Measurements from ENCODE around the gene ITIH4.

Gene ITIH4

DNA sequence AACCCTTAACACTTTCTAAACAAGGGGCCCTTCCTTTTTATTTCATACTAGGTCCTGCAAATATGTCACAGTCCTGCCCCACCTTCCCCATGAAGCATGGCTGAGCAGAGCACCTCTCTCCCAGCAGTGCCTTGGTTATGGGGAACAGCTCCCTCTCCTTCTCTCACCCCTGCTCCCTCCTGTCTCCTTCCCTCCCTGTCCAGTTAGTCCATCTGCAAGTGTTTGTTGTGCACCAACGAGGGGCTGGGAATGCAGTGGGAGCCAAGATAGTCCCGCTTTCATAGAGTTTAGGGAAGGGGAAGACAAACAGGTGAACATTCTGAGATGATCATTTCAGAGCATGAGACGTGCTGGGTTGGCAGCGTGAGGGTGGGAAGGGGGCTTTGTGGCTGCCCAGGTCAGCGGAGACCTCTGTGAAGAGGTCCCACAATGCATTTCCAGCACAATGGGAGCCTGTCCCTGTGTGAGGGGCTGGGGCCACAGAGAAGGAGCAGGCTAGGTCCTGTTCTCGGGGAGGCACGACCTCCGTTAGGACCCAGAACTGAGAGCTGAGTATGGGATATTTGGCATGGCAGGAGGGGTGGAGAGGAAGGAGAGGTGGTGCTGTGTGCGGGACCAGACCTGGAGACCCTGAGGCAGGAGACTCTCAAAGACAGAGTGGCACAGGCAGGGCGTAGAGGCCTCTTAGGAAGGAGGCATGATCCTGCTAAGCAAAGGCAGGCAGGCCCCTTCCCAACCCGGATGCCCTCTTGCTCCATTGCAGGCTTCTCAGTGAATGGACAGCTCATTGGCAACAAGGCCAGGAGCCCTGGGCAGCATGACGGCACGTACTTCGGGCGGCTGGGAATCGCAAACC lies 41.4 kb downstream of the ITIH4 start:
- no peak overlapping the region for H3K9ac ChIP-seq (ENCODE audit: low read depth, low read length)
- H3K27ac ChIP-seq (ENCODE audit: low read depth, low read length) = no peak overlapping the region
- H3K27me3 ChIP-seq (ENCODE audit: insufficient read depth, low read length) = no peaks in the 10 kb centered on the region
- 90% methylated on average over 16 of the region's 16 CpGs for WGBS
- no peaks in the 10 kb centered on the region for H3K9me3 ChIP-seq (ENCODE audit: insufficient read depth, low read depth, low read length)
- H3K36me3 ChIP-seq (ENCODE audit: insufficient read depth, low read length) = no peaks in the 10 kb centered on the region
- no peak overlapping the region for H3K4me3 ChIP-seq (ENCODE audit: low read length)
- H3K4me1 ChIP-seq (ENCODE audit: insufficient read depth, low read length) = no peaks in the 10 kb centered on the region

DNA sequence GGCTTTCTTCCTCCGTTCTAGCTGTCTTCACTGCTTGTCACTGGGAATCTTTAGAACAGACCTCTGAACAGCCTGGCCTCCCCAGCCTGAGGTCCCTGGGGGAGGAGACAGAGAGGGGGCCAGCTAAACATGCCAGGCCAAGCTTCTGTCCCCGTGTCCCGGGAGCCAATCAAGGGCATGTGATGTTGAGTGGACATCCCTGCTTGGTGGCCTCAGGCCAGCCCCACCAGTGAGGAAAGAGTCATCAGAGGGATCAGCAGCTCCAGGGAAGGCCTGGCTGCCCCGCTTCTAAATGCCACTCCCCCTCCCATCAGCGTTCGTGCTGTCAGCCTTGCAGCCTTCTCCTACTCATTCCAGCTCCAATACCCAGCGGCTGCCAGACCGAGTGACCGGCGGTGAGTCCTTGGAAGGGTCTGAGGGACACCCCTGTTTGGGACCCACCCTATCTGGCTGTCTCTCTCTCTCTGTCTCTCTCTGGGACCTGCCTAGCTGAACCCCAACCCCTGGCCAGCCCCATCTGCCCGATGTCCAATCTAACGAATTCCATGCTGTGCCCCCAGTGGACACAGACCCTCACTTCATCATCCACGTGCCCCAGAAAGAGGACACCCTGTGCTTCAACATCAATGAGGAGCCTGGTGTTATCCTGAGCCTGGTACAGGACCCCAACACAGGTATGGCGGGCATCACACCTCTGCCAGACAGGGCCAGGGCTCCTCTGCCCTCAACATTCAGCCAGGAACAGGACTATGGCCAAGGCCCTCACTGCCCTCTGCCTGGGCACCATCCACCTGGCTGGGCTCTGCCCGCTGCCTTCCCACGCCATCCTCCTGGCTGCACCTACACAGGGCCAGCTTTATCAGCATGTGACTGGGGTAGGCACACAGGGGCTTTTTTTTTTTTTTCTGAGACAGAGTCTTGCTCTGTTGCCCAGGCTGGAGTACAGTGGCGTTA lies 42.5 kb downstream of the ITIH4 start:
- no peaks in the 10 kb centered on the region for H3K36me3 ChIP-seq (ENCODE audit: insufficient read depth, low read length)
- H3K4me3 ChIP-seq (ENCODE audit: low read length) = no peak overlapping the region
- 87% methylated on average over 17 of the region's 17 CpGs for WGBS
- no peaks in the 10 kb centered on the region for H3K9me3 ChIP-seq (ENCODE audit: insufficient read depth, low read depth, low read length)
- H3K27ac ChIP-seq (ENCODE audit: low read depth, low read length) = no peak overlapping the region
- no peaks in the 10 kb centered on the region for H3K27me3 ChIP-seq (ENCODE audit: insufficient read depth, low read length)
- H3K4me1 ChIP-seq (ENCODE audit: insufficient read depth, low read length) = no peaks in the 10 kb centered on the region
- H3K9ac ChIP-seq (ENCODE audit: low read depth, low read length) = no peak overlapping the region

GRCh38 chr3:52787246-52787645 lies 43.2 kb downstream of the ITIH4 start:
- H3K27ac ChIP-seq (ENCODE audit: low read depth, low read length) = no peak overlapping the region

DNA sequence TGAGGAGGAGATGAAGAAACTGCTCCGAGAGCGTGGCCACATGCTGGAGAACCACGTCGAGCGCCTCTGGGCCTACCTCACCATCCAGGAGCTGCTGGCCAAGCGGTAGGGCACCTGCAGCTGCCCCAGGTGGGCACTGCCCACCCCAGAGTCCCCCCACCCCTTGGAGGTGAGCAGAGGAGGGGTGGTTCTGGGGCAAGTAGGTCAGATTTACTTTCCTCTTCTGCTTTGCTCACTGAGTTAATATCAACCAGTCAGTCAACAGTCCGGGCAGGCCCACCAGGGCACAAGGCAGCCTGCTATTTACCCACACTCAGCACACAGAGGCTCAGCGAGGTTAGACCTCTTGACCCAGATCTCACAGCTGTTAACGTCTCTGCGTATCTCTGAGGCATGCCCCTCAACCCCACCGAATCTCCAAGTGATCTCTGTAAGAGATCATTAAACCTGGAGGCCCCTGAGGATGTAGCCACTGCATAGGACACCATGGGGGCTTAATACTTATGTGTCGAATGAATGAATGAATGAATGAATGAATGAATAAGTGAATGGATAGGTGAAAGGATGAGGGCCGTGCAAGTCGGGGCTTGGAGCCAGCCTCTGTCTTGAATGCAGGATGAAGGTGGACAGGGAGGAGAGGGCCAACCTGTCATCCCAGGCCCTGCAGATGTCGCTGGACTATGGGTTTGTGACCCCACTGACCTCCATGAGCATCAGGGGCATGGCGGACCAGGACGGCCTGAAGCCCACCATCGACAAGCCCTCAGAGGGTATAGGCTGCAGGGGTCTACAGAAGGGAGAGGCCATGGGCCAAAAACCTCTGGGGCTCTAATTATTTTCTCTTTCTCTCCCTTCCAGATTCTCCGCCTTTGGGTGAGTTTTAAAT lies 43.9 kb downstream of the ITIH4 start:
- WGBS = 91% methylated on average over 19 of the region's 19 CpGs
- no peak overlapping the region for H3K4me3 ChIP-seq (ENCODE audit: low read length)
- H3K36me3 ChIP-seq (ENCODE audit: insufficient read depth, low read length) = no peaks in the 10 kb centered on the region
- H3K27ac ChIP-seq (ENCODE audit: low read depth, low read length) = no peak overlapping the region
- H3K9me3 ChIP-seq (ENCODE audit: insufficient read depth, low read depth, low read length) = no peaks in the 10 kb centered on the region
- H3K9ac ChIP-seq (ENCODE audit: low read depth, low read length) = no peak overlapping the region
- H3K4me1 ChIP-seq (ENCODE audit: insufficient read depth, low read length) = 0 out of 2 replicates have a peak, but pooled peaks cover 6% of the 10 kb centered on the region
- no peaks in the 10 kb centered on the region for H3K27me3 ChIP-seq (ENCODE audit: insufficient read depth, low read length)

More at GRCh38 chr3:52787246-52787645, 43.2 kb downstream of the ITIH4 start:
- H3K36me3 ChIP-seq (ENCODE audit: insufficient read depth, low read length) = no peaks in the 10 kb centered on the region
- whole genome bisulfite sequencing = 88% methylated on average over 11 of the region's 11 CpGs
- H3K9me3 ChIP-seq (ENCODE audit: insufficient read depth, low read depth, low read length) = no peaks in the 10 kb centered on the region
- H3K4me3 ChIP-seq (ENCODE audit: low read length) = no peak overlapping the region
- no peaks in the 10 kb centered on the region for H3K27me3 ChIP-seq (ENCODE audit: insufficient read depth, low read length)
- 0 out of 2 replicates have a peak, but pooled peaks cover under 1% of the 10 kb centered on the region for H3K4me1 ChIP-seq (ENCODE audit: insufficient read depth, low read length)
- no peak overlapping the region for H3K9ac ChIP-seq (ENCODE audit: low read depth, low read length)

DNA sequence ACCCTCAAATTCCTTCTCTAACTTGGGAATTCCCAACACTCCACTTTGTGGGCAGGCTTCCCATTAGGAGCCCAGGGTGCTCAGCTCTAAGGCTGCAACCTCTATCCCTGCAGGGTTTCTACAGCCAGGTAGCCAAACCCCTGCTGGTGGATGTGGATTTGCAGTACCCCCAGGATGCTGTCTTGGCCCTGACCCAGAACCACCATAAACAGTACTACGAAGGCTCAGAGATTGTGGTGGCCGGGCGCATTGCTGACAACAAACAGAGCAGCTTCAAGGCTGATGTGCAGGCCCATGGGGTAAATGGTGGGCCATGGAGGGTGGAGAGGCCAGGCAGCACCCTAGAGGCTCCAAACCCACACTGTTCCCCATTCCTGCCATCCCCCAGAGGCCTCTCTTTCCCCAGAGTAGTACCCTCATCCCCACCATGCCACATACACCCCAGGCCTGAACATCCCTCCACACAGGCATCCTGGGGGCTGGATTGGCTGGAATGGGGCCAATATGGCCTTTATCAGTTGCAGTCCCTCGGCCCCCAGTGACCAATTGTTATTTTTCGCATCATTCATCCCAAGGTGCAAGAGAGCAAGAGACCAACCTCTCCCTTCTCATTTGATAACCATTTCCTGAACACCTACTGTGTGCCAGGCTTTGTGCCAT lies 45.4 kb downstream of the ITIH4 start:
- H3K4me1 ChIP-seq (ENCODE audit: insufficient read depth, low read length) = 0 out of 2 replicates have a peak, but pooled peaks cover 6% of the 10 kb centered on the region
- no peak overlapping the region for H3K4me3 ChIP-seq (ENCODE audit: low read length)
- WGBS = 88% methylated on average over 5 of the region's 5 CpGs
- no peak overlapping the region for H3K9ac ChIP-seq (ENCODE audit: low read depth, low read length)
- no peak overlapping the region for H3K27ac ChIP-seq (ENCODE audit: low read depth, low read length)
- no peaks in the 10 kb centered on the region for H3K36me3 ChIP-seq (ENCODE audit: insufficient read depth, low read length)
- H3K9me3 ChIP-seq (ENCODE audit: insufficient read depth, low read depth, low read length) = no peaks in the 10 kb centered on the region
- H3K27me3 ChIP-seq (ENCODE audit: insufficient read depth, low read length) = peaks cover 3% of the 10 kb centered on the region; the same call in 1 of the 2 replicates

GRCh38 chr3:52784021-52784621 lies 46.4 kb downstream of the ITIH4 start:
- 91% methylated on average over 18 of the region's 18 CpGs for WGBS
- no peak overlapping the region for H3K9ac ChIP-seq (ENCODE audit: low read depth, low read length)
- H3K9me3 ChIP-seq (ENCODE audit: insufficient read depth, low read depth, low read length) = no peaks in the 10 kb centered on the region
- H3K4me1 ChIP-seq (ENCODE audit: insufficient read depth, low read length) = 0 out of 2 replicates have a peak, but pooled peaks cover 6% of the 10 kb centered on the region
- H3K4me3 ChIP-seq (ENCODE audit: low read length) = no peak overlapping the region
- H3K27ac ChIP-seq (ENCODE audit: low read depth, low read length) = no peak overlapping the region
- H3K36me3 ChIP-seq (ENCODE audit: insufficient read depth, low read length) = no peaks in the 10 kb centered on the region
- peaks cover 3% of the 10 kb centered on the region; the same call in 1 of the 2 replicates for H3K27me3 ChIP-seq (ENCODE audit: insufficient read depth, low read length)

- H3K27ac ChIP-seq (ENCODE audit: low read depth, low read length) = no peak overlapping the region
- no peak overlapping the region for H3K9ac ChIP-seq (ENCODE audit: low read depth, low read length)
- peaks cover 3% of the 10 kb centered on the region; the same call in 1 of the 2 replicates for H3K27me3 ChIP-seq (ENCODE audit: insufficient read depth, low read length)
- no peaks in the 10 kb centered on the region for H3K36me3 ChIP-seq (ENCODE audit: insufficient read depth, low read length)
- WGBS = 98% methylated on average over 3 of the region's 3 CpGs
- H3K4me3 ChIP-seq (ENCODE audit: low read length) = no peak overlapping the region
- no peaks in the 10 kb centered on the region for H3K9me3 ChIP-seq (ENCODE audit: insufficient read depth, low read depth, low read length)
- 0 out of 2 replicates have a peak, but pooled peaks cover 6% of the 10 kb centered on the region for H3K4me1 ChIP-seq (ENCODE audit: insufficient read depth, low read length)
Measured at GRCh38 chr3:52783211-52783555, 47.3 kb downstream of the ITIH4 start.

GRCh38 chr3:52782412-52783210 lies 47.9 kb downstream of the ITIH4 start:
- Histone ChIP-seq H3K27me3 (ENCODE audit: insufficient read depth, low read length) (peaks cover 3% of the 10 kb centered on the region; the same call in 1 of the 2 replicates), H3K4me1 (ENCODE audit: insufficient read depth, low read length) (0 out of 2 replicates have a peak, but pooled peaks cover 6% of the 10 kb centered on the region), H3K27ac (ENCODE audit: low read depth, low read length) (no peak overlapping the region), H3K4me3 (ENCODE audit: low read length) (no peak overlapping the region), H3K9me3 (ENCODE audit: insufficient read depth, low read depth, low read length) (no peaks in the 10 kb centered on the region), H3K36me3 (ENCODE audit: insufficient read depth, low read length) (no peaks in the 10 kb centered on the region), H3K9ac (ENCODE audit: low read depth, low read length) (no peak overlapping the region)
- 76% methylated on average over 12 of the region's 12 CpGs for WGBS

DNA sequence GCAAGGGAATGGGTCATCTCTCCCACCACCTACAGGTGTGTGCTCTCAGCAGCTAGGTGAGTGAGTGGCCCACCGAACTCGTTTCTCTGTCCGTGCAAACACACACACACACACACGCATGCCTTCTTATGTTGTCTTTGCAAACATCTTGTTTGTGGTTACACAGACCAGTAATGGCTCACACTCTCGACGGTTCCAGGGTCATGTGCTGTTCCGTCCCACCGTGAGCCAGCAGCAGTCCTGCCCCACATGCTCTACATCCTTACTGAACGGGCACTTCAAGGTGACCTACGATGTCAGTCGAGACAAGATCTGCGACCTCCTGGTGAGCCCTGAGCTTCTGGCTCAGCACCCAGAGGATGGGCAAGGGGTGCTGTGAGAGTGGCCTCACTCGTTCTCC lies 48.7 kb downstream of the ITIH4 start:
- WGBS = 89% methylated on average over 13 of the region's 13 CpGs

More for the DNA sequence above, 48.7 kb downstream of the ITIH4 start:
- Histone ChIP-seq H3K9ac (ENCODE audit: low read depth, low read length) (no peak overlapping the region), H3K9me3 (ENCODE audit: insufficient read depth, low read depth, low read length) (no peaks in the 10 kb centered on the region), H3K27me3 (ENCODE audit: insufficient read depth, low read length) (peaks cover 3% of the 10 kb centered on the region; the same call in 1 of the 2 replicates), H3K36me3 (ENCODE audit: insufficient read depth, low read length) (no peaks in the 10 kb centered on the region), H3K4me1 (ENCODE audit: insufficient read depth, low read length) (0 out of 2 replicates have a peak, but pooled peaks cover 6% of the 10 kb centered on the region), H3K27ac (ENCODE audit: low read depth, low read length) (no peak overlapping the region), H3K4me3 (ENCODE audit: low read length) (no peak overlapping the region)

All from HUES64 (cell line).